Panc1 (cell line): ENCODE data around the gene SH3PXD2A.

Experiments used
- POLR2AphosphoS5 ChIP-seq: IDR thresholded peaks from 2 replicates; pipeline ENCODE4 v1.6.1; 2012; ENCODE audit warnings: mild to moderate bottlenecking, low read depth, low read length, moderate library complexity
- SIN3A ChIP-seq: IDR thresholded peaks from 2 replicates; pipeline ENCODE4 v1.6.1; 2012; ENCODE audit warnings: low read depth, mild to moderate bottlenecking, low read length, moderate library complexity, borderline replicate concordance; ENCODE audit not compliant: insufficient read depth
- TCF7L2 ChIP-seq: IDR thresholded peaks from 2 replicates; pipeline ENCODE4 v1.6.1; 2011; ENCODE audit warnings: mild to moderate bottlenecking, low read depth, low read length, inconsistent platforms
- TF ChIP-seq, protein P1 (sequence below): fragments of 450-650 bp; IDR thresholded peaks from 2 replicates; pipeline ENCODE4 v1.5.1; 2017; ENCODE audit warnings: mild to moderate bottlenecking
- TF ChIP-seq, protein P2 (sequence below), 2 experiments: IDR thresholded peaks; 2 replicates each; pipeline ENCODE4 v1.6.1; 2011 to 2012; ENCODE audit warnings: low read depth in 2 of 2, control low read depth in 1 of 2, low read length in 1 of 2, mild to moderate bottlenecking in 1 of 2, moderate library complexity in 1 of 2; ENCODE audit not compliant: insufficient read depth in 1 of 2

DNA sequence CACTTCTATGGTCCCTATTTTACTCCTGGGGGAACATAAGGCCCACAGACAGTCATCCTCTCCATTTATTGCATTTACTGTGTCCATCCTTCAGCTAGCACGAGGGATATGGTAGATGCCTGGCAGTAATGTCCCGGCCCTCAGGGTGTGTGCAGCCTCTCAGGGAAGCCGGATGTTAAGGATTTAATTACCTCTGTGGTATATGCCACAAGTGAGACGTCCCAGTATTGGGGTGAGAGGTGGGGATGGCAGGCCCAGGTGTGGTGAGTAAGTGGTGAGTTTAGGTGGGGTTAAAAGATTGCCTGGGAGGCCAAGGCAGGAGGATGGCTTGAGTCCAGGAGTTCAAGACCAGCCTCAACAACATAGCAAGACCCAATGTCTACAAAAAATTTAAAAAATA lies 144.9 kb downstream of the SH3PXD2A start:
- no peak for TF ChIP-seq POLR2AphosphoS5
- TF ChIP-seq, protein P1, sequence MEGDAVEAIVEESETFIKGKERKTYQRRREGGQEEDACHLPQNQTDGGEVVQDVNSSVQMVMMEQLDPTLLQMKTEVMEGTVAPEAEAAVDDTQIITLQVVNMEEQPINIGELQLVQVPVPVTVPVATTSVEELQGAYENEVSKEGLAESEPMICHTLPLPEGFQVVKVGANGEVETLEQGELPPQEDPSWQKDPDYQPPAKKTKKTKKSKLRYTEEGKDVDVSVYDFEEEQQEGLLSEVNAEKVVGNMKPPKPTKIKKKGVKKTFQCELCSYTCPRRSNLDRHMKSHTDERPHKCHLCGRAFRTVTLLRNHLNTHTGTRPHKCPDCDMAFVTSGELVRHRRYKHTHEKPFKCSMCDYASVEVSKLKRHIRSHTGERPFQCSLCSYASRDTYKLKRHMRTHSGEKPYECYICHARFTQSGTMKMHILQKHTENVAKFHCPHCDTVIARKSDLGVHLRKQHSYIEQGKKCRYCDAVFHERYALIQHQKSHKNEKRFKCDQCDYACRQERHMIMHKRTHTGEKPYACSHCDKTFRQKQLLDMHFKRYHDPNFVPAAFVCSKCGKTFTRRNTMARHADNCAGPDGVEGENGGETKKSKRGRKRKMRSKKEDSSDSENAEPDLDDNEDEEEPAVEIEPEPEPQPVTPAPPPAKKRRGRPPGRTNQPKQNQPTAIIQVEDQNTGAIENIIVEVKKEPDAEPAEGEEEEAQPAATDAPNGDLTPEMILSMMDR = no peak
- TF ChIP-seq SIN3A = no peak
- TF ChIP-seq, protein P2, sequence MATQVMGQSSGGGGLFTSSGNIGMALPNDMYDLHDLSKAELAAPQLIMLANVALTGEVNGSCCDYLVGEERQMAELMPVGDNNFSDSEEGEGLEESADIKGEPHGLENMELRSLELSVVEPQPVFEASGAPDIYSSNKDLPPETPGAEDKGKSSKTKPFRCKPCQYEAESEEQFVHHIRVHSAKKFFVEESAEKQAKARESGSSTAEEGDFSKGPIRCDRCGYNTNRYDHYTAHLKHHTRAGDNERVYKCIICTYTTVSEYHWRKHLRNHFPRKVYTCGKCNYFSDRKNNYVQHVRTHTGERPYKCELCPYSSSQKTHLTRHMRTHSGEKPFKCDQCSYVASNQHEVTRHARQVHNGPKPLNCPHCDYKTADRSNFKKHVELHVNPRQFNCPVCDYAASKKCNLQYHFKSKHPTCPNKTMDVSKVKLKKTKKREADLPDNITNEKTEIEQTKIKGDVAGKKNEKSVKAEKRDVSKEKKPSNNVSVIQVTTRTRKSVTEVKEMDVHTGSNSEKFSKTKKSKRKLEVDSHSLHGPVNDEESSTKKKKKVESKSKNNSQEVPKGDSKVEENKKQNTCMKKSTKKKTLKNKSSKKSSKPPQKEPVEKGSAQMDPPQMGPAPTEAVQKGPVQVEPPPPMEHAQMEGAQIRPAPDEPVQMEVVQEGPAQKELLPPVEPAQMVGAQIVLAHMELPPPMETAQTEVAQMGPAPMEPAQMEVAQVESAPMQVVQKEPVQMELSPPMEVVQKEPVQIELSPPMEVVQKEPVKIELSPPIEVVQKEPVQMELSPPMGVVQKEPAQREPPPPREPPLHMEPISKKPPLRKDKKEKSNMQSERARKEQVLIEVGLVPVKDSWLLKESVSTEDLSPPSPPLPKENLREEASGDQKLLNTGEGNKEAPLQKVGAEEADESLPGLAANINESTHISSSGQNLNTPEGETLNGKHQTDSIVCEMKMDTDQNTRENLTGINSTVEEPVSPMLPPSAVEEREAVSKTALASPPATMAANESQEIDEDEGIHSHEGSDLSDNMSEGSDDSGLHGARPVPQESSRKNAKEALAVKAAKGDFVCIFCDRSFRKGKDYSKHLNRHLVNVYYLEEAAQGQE (IDR thresholded peaks at IDR 0.05; ENCODE audit: insufficient read depth in 1 of 2, low read depth in 2 of 2, low read length in 1 of 2) = no peak
- TF ChIP-seq TCF7L2 = no peak
